GM12892 (cell line): Measurements from ENCODE around the gene PRKD1.

Source experiments
- POLR2A ChIP-seq: IDR thresholded peaks from 2 replicates; pipeline ENCODE4 v1.6.1; 2011; ENCODE audit warnings: low read depth, low read length, control low read depth
- POLR2AphosphoS5 ChIP-seq: IDR thresholded peaks from 2 replicates; pipeline ENCODE4 v1.6.1; 2011; ENCODE audit warnings: low read depth, low read length, control low read depth
- TAF1 ChIP-seq: IDR thresholded peaks from 2 replicates; pipeline ENCODE4 v1.6.1; 2011; ENCODE audit warnings: low read depth, mild to moderate bottlenecking, control low read depth, low read length, borderline replicate concordance

- TF ChIP-seq TAF1 (no peak), POLR2A (no peak), POLR2AphosphoS5 (no peak)
Measured at GRCh38 chr14:29823816-29824215, 103.8 kb downstream of the PRKD1 start.
